Breast epithelium (tissue), 4 donors: ENCODE results near the gene MR1. TPM values are rescaled to one million over a fixed set of nuclear protein-coding genes. Genes with fewer than 3 reads are reported as not detected.

Source experiments
- DNase-seq, 2 donors: peaks; one replicate each; pipeline ENCODE4 v3.0.0-alpha.2; 2019; ENCODE audit warnings: low spot score in 2 of 2
- H3K27ac ChIP-seq, 2 donors: fragments of 200-600 bp; sonication (generic) in 1 of 2; one replicate each; pipeline ENCODE4 v1.5.1; 2016 to 2019; ENCODE audit warnings: mild to moderate bottlenecking in 1 of 2
- H3K27me3 ChIP-seq, 2 donors: fragments of 200-600 bp; sonication (generic) in 1 of 2; one replicate each; pipeline versions ENCODE4 v1.5.1 to v1.6.0; 2017 to 2019; ENCODE audit warnings: control low read depth in 1 of 2, mild to moderate bottlenecking in 1 of 2
- H3K36me3 ChIP-seq: fragments of 200-600 bp; one replicate; pipeline ENCODE4 v1.5.1; 2019
- H3K4me1 ChIP-seq, 2 donors: fragments of 200-600 bp; sonication (generic); one replicate each; pipeline ENCODE4 v1.5.1; 2016 to 2019; ENCODE audit warnings: control low read depth in 1 of 2
- H3K4me3 ChIP-seq, 3 donors: fragments of 200-600 bp; sonication (generic); 1 replicate in 2 of 3; 2 replicates in 1 of 3; pipeline ENCODE4 v1.5.1; 2016 to 2019; ENCODE audit warnings: mild to moderate bottlenecking in 3 of 3, moderate library complexity in 2 of 3
- H3K9me3 ChIP-seq, 2 donors: fragments of 200-600 bp; sonication (generic) in 1 of 2; one replicate each; pipeline ENCODE4 v1.5.1; 2016 to 2019; ENCODE audit warnings: control low read depth in 1 of 2
- CTCF ChIP-seq, 3 donors: fragments of 450-650 bp; IDR thresholded peaks; one replicate each; pipeline ENCODE4 v1.5.1; 2016 to 2017; ENCODE audit warnings: antibody characterized with exemption in 3 of 3, mild to moderate bottlenecking in 3 of 3, moderate library complexity in 3 of 3
- POLR2A ChIP-seq: fragments of 450-650 bp; IDR thresholded peaks from one replicate; pipeline ENCODE4 v1.6.1; 2016; ENCODE audit warnings: antibody characterized with exemption, mild to moderate bottlenecking, moderate library complexity
- POLR2AphosphoS5 ChIP-seq, 3 donors: sonication (generic); formaldehyde crosslinking; IDR thresholded peaks; one replicate each; pipeline ENCODE4 v1.6.1; 2017; ENCODE audit warnings: antibody characterized with exemption in 3 of 3
- intact Hi-C: fragments of 100-400 bp; cut with DNase I; formaldehyde crosslinking; loops from one replicate; pipeline ENCODE4 v1.15.1; 2023; ENCODE audit warnings: low total_unique reads
- total RNA-seq, 3 donors: library from RNA; depleted of rRNA; stranded (reverse); fragments of >200 nt; gene quantifications; one replicate each; pipeline ENCODE4 v1.1.0, GENCODE V29; 2016

MR1 gene
- total RNA-seq, 3 donors from 2014 or later, result 12.8 to 23.4 (median 15.2) TPM

- H3K36me3 ChIP-seq, result no peaks in the 10 kb centered on the region
- H3K9me3 ChIP-seq, result no peaks in the 10 kb centered on the region
- intact Hi-C loops, result no loop called here
- no peak overlapping the region for H3K4me3 ChIP-seq
- peaks cover 11 to 22% of the 10 kb centered on the region in 2 donors for H3K4me1 ChIP-seq
- no peak for DNase-seq
- H3K27me3 ChIP-seq, result no peaks in the 10 kb centered on the region
- H3K27ac ChIP-seq, result peak overlapping the region; percentile 15 to 27
- TF ChIP-seq POLR2AphosphoS5 (IDR thresholded peaks at IDR 0.05) (no peak), CTCF (IDR thresholded peaks at IDR 0.05) (no peak), POLR2A (no peak)
These were observed 65.6 kb downstream of the MR1 start for GRCh38 chr1:181099152-181100014.

- no peak for DNase-seq
- intact Hi-C loops, result no loop called here
- H3K27me3 ChIP-seq, result no peaks in the 10 kb centered on the region
- H3K4me1 ChIP-seq, result peaks cover 7 to 27% of the 10 kb centered on the region in 2 donors
- TF ChIP-seq POLR2AphosphoS5 (IDR thresholded peaks at IDR 0.05) (no peak), CTCF (IDR thresholded peaks at IDR 0.05) (no peak), POLR2A (no peak)
- no peaks in the 10 kb centered on the region for H3K9me3 ChIP-seq
- peak overlapping the region; percentile 15 to 27 for H3K27ac ChIP-seq
- H3K4me3 ChIP-seq, result no peak overlapping the region
- no peaks in the 10 kb centered on the region for H3K36me3 ChIP-seq
These were observed 66.5 kb downstream of the MR1 start for GRCh38 chr1:181100015-181100905.

- TF ChIP-seq POLR2AphosphoS5 (IDR thresholded peaks at IDR 0.05), result no peak
- TF ChIP-seq CTCF (IDR thresholded peaks at IDR 0.05), result no peak
- TF ChIP-seq POLR2A, result no peak
- no peaks in the 10 kb centered on the region for H3K9me3 ChIP-seq
- H3K4me3 ChIP-seq, result no peak overlapping the region
- H3K4me1 ChIP-seq, result peaks cover 6 to 27% of the 10 kb centered on the region in 2 donors
- H3K27me3 ChIP-seq, result no peaks in the 10 kb centered on the region
- H3K36me3 ChIP-seq, result no peaks in the 10 kb centered on the region
- DNase-seq, result no peak
- intact Hi-C loops, result no loop called here
- peak overlapping the region in 1 of 2 donors; percentile 72 for H3K27ac ChIP-seq
These were observed 67.2 kb downstream of the MR1 start for GRCh38 chr1:181100934-181101333.

- intact Hi-C loops, result no loop called here
- H3K36me3 ChIP-seq, result no peaks in the 10 kb centered on the region
- peak overlapping the region; percentile 26 to 72 for H3K27ac ChIP-seq
- H3K4me1 ChIP-seq, result peaks cover 6 to 27% of the 10 kb centered on the region in 2 donors
- H3K9me3 ChIP-seq, result no peaks in the 10 kb centered on the region
- no peak for DNase-seq
- H3K27me3 ChIP-seq, result no peaks in the 10 kb centered on the region
- no peak overlapping the region for H3K4me3 ChIP-seq
- TF ChIP-seq POLR2AphosphoS5 (IDR thresholded peaks at IDR 0.05), result no peak
- no peak for TF ChIP-seq CTCF (IDR thresholded peaks at IDR 0.05)
- no peak for TF ChIP-seq POLR2A
These were observed 67.9 kb downstream of the MR1 start for GRCh38 chr1:181101581-181102226.
